ENCODE data around the gene STAC3.
A peak's percentile ranks its signal among the peaks of the same experiment; 100 is the strongest.

Gene STAC3

DNA sequence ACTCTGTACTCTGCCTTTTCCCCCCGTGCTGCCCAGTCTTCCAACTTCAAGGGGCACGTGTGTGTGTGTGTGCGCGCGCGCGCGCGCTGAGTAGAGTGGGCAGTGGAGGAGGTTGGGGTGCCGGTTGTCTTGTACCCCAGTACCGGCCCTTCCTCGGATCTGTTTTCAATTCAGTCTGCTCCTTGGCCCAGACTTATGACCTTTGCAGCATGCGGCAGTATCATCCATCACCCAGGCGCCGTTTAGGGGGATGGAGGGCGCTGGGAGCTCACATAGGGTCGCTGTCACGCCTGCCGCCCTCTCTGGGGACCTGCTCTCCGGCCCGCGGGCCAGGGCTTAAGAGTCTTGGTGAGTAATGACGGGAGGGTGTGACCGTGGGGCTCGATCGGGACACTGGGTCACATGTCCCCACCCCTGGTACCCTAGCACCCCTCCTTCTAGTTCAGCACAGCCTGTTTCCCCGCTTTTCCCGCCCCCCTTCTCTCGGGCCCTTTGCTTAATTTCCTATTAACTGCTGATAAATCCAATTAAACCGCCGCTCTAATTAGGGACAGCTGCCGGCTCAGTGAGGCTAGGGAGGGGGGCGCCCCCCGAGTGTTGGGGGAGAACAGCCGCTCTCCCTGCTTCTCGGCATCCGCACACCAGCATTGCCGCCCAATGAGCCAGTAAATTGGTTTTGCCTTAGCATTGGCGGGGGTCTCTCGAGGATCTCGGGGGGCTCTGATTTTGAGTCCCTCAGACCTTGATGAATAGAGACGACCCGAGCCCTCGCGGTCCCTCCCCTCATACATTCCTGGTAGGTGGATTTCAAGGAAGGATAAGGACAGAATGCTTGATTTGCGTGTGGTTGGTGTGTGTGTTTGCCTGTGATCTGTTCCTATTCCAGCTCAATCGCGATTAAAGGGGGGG is 9.3 kb downstream of the STAC3 start:
- no peak for DNase-seq
- Histone ChIP-seq H3K27ac (ENCODE audit: low read length) (no peak overlapping the region), H3K4me2 (ENCODE audit: insufficient read depth, low read length) (no peak overlapping the region), H4K20me1 (ENCODE audit: insufficient read depth, low read length) (peaks cover 8% of the 10 kb centered on the region; the same call in 1 of the 2 replicates), H3K36me3 (ENCODE audit: insufficient read depth, low read length) (no peaks in the 10 kb centered on the region), H3K4me3 (ENCODE audit: low read depth in 1 of 2, low read length in 2 of 2) (no peak overlapping the region), H3K9ac (ENCODE audit: low read depth, low read length) (no peak overlapping the region), H3K27me3 (ENCODE audit: insufficient read depth, low read length, poor library complexity) (peaks cover 14% of the 10 kb centered on the region), H3K9me3 (ENCODE audit: insufficient read depth, low read length, severe bottlenecking) (no peaks in the 10 kb centered on the region), H3K4me1 (ENCODE audit: insufficient read depth, low read length) (peaks cover 37% of the 10 kb centered on the region), H2AFZ (ENCODE audit: low read depth, low read length) (no peak overlapping the region), H3K79me2 (ENCODE audit: insufficient read depth, low read length) (no peaks in the 10 kb centered on the region)
- no peak for TF ChIP-seq EZH2 (IDR thresholded peaks at IDR 0.05; ENCODE audit: borderline replicate concordance, low read depth, low read length, severe bottlenecking)
- TF ChIP-seq, protein P1, sequence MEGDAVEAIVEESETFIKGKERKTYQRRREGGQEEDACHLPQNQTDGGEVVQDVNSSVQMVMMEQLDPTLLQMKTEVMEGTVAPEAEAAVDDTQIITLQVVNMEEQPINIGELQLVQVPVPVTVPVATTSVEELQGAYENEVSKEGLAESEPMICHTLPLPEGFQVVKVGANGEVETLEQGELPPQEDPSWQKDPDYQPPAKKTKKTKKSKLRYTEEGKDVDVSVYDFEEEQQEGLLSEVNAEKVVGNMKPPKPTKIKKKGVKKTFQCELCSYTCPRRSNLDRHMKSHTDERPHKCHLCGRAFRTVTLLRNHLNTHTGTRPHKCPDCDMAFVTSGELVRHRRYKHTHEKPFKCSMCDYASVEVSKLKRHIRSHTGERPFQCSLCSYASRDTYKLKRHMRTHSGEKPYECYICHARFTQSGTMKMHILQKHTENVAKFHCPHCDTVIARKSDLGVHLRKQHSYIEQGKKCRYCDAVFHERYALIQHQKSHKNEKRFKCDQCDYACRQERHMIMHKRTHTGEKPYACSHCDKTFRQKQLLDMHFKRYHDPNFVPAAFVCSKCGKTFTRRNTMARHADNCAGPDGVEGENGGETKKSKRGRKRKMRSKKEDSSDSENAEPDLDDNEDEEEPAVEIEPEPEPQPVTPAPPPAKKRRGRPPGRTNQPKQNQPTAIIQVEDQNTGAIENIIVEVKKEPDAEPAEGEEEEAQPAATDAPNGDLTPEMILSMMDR (IDR thresholded peaks at IDR 0.05; ENCODE audit: borderline replicate concordance, extremely low read depth, low read length, poor library complexity, severe bottlenecking): no peak
- no peak for ATAC-seq (ENCODE audit: insufficient read depth, low read depth)

GRCh38 chr12:57240926-57241401 is 10.0 kb downstream of the STAC3 start:
- peaks cover 14% of the 10 kb centered on the region for H3K27me3 ChIP-seq (ENCODE audit: insufficient read depth, low read length, poor library complexity)
- no peaks in the 10 kb centered on the region for H3K79me2 ChIP-seq (ENCODE audit: insufficient read depth, low read length)
- TF ChIP-seq, protein P1 (IDR thresholded peaks at IDR 0.05; ENCODE audit: borderline replicate concordance, extremely low read depth, low read length, poor library complexity, severe bottlenecking): no peak
- no peak for TF ChIP-seq EZH2 (IDR thresholded peaks at IDR 0.05; ENCODE audit: borderline replicate concordance, low read depth, low read length, severe bottlenecking)
- H3K4me1 ChIP-seq (ENCODE audit: insufficient read depth, low read length): peaks cover 37% of the 10 kb centered on the region
- H3K9me3 ChIP-seq (ENCODE audit: insufficient read depth, low read length, severe bottlenecking): no peaks in the 10 kb centered on the region
- H3K27ac ChIP-seq (ENCODE audit: low read length): no peak overlapping the region
- no peaks in the 10 kb centered on the region for H3K36me3 ChIP-seq (ENCODE audit: insufficient read depth, low read length)
- no peak overlapping the region for H3K9ac ChIP-seq (ENCODE audit: low read depth, low read length)
- ATAC-seq (ENCODE audit: insufficient read depth, low read depth) (no peak), DNase-seq (no peak)
- no peak overlapping the region for H3K4me3 ChIP-seq (ENCODE audit: low read depth in 1 of 2, low read length in 2 of 2)
- H2AFZ ChIP-seq (ENCODE audit: low read depth, low read length): no peak overlapping the region
- H4K20me1 ChIP-seq (ENCODE audit: insufficient read depth, low read length): peaks cover 8% of the 10 kb centered on the region; the same call in 1 of the 2 replicates
- no peak overlapping the region; the same call in 1 of the 2 replicates for H3K4me2 ChIP-seq (ENCODE audit: insufficient read depth, low read length)

- TF ChIP-seq EZH2 (IDR thresholded peaks at IDR 0.05; ENCODE audit: borderline replicate concordance, low read depth, low read length, severe bottlenecking): no peak
- TF ChIP-seq, protein P1 (IDR thresholded peaks at IDR 0.05; ENCODE audit: borderline replicate concordance, extremely low read depth, low read length, poor library complexity, severe bottlenecking): no peak
- H3K4me1 ChIP-seq (ENCODE audit: insufficient read depth, low read length): peaks cover 37% of the 10 kb centered on the region
- peaks cover 11% of the 10 kb centered on the region; the same call in 1 of the 2 replicates for H4K20me1 ChIP-seq (ENCODE audit: insufficient read depth, low read length)
- no peaks in the 10 kb centered on the region for H3K79me2 ChIP-seq (ENCODE audit: insufficient read depth, low read length)
- peak overlapping the region; percentile 5; the same call in 1 of the 2 replicates for H3K4me2 ChIP-seq (ENCODE audit: insufficient read depth, low read length)
- no peak overlapping the region for H3K4me3 ChIP-seq (ENCODE audit: low read depth in 1 of 2, low read length in 2 of 2)
- no peak overlapping the region for H2AFZ ChIP-seq (ENCODE audit: low read depth, low read length)
- H3K9me3 ChIP-seq (ENCODE audit: insufficient read depth, low read length, severe bottlenecking): no peaks in the 10 kb centered on the region
- peaks cover 14% of the 10 kb centered on the region for H3K27me3 ChIP-seq (ENCODE audit: insufficient read depth, low read length, poor library complexity)
- no peak overlapping the region for H3K27ac ChIP-seq (ENCODE audit: low read length)
- ATAC-seq (ENCODE audit: insufficient read depth, low read depth): peak; percentile 8; the same call in 1 of the 3 replicates
- DNase-seq: peak; percentile 62
- H3K9ac ChIP-seq (ENCODE audit: low read depth, low read length): no peak overlapping the region
- peaks cover 2% of the 10 kb centered on the region for H3K36me3 ChIP-seq (ENCODE audit: insufficient read depth, low read length)
Measured at GRCh38 chr12:57240066-57240921, 10.7 kb downstream of the STAC3 start.
